Tibial artery (tissue), 4 donors: ENCODE measurements around the gene SYNPO.

Experiments
- DNase-seq, 2 donors: peaks; one replicate each; pipeline ENCODE4 v3.0.0-alpha.2; 2019
- H3K27ac ChIP-seq, 2 donors: fragments of 200-600 bp; sonication (generic) in 1 of 2; 1 replicate in 1 of 2; 2 replicates in 1 of 2; pipeline ENCODE4 v1.5.1; 2018 to 2019; ENCODE audit warnings: mild to moderate bottlenecking in 1 of 2
- H3K27me3 ChIP-seq, 2 donors: fragments of 200-600 bp; sonication (generic) in 1 of 2; one replicate each; pipeline versions ENCODE4 v1.5.1 to v1.6.0; 2016 to 2019
- H3K36me3 ChIP-seq, 3 donors: fragments of 200-600 bp; sonication (generic) in 2 of 3; one replicate each; pipeline ENCODE4 v1.5.1; 2016 to 2019; ENCODE audit warnings: mild to moderate bottlenecking in 2 of 3
- H3K4me1 ChIP-seq, 4 donors: fragments of 200-600 bp; sonication (generic) in 2 of 4; 1 replicate in 3 of 4; 2 replicates in 1 of 4; pipeline ENCODE4 v1.5.1; 2016 to 2019
- H3K4me3 ChIP-seq, 2 donors: fragments of 200-600 bp; sonication (generic) in 1 of 2; 1 replicate in 1 of 2; 2 replicates in 1 of 2; pipeline ENCODE4 v1.5.1; 2018 to 2019; ENCODE audit warnings: mild to moderate bottlenecking in 2 of 2
- H3K9me3 ChIP-seq, 3 donors: fragments of 200-600 bp; sonication (generic) in 1 of 3; one replicate each; pipeline ENCODE4 v1.5.1; 2016 to 2019
- intact Hi-C: fragments of 100-400 bp; cut with DNase I; formaldehyde crosslinking; loops from one replicate; pipeline ENCODE4 v1.15.0; 2023; ENCODE audit warnings: low total_unique reads
- TF ChIP-seq, protein P1 (sequence below), 2 experiments: fragments of 200-600 bp in 1 of 2; fragments of 450-650 bp in 1 of 2; IDR thresholded peaks; one replicate each; pipeline ENCODE4 v1.5.1; 2017 to 2019; ENCODE audit warnings: antibody characterized with exemption in 2 of 2, mild to moderate bottlenecking in 1 of 2, moderate library complexity in 1 of 2

Gene SYNPO

DNA sequence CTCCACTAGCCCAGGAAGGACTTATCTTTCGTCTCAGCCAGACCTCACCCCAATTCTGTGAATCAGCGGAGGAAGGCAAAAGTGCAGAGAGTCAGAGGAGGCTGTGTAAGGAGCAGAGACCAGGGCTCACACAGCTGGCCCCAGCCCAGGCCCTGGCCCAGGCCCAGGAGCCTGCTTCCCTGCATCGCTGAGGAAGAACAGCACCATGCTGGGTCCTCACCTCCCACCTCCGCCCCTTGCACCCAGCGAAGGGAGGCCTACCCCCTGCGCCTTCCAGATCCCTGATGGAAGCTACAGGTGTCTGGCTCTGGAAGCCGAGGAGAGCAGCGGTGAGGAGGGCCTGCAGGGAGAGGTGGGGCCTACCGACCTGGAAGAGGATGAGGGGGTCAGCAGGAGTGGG is 22.3 kb upstream of the SYNPO start:
- H3K9me3 ChIP-seq = no peaks in the 10 kb centered on the region
- H3K4me3 ChIP-seq = no peak overlapping the region
- no peaks in the 10 kb centered on the region for H3K36me3 ChIP-seq
- no peaks in the 10 kb centered on the region for H3K27me3 ChIP-seq
- H3K4me1 ChIP-seq = peaks cover 0 to 70% (median 59%) of the 10 kb centered on the region in 4 donors
- H3K27ac ChIP-seq = peak overlapping the region; percentile 79 to 100
- TF ChIP-seq, protein P1, sequence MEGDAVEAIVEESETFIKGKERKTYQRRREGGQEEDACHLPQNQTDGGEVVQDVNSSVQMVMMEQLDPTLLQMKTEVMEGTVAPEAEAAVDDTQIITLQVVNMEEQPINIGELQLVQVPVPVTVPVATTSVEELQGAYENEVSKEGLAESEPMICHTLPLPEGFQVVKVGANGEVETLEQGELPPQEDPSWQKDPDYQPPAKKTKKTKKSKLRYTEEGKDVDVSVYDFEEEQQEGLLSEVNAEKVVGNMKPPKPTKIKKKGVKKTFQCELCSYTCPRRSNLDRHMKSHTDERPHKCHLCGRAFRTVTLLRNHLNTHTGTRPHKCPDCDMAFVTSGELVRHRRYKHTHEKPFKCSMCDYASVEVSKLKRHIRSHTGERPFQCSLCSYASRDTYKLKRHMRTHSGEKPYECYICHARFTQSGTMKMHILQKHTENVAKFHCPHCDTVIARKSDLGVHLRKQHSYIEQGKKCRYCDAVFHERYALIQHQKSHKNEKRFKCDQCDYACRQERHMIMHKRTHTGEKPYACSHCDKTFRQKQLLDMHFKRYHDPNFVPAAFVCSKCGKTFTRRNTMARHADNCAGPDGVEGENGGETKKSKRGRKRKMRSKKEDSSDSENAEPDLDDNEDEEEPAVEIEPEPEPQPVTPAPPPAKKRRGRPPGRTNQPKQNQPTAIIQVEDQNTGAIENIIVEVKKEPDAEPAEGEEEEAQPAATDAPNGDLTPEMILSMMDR (IDR thresholded peaks at IDR 0.05) = no peak
- intact Hi-C loops = no loop called here
- no peak for DNase-seq

DNA sequence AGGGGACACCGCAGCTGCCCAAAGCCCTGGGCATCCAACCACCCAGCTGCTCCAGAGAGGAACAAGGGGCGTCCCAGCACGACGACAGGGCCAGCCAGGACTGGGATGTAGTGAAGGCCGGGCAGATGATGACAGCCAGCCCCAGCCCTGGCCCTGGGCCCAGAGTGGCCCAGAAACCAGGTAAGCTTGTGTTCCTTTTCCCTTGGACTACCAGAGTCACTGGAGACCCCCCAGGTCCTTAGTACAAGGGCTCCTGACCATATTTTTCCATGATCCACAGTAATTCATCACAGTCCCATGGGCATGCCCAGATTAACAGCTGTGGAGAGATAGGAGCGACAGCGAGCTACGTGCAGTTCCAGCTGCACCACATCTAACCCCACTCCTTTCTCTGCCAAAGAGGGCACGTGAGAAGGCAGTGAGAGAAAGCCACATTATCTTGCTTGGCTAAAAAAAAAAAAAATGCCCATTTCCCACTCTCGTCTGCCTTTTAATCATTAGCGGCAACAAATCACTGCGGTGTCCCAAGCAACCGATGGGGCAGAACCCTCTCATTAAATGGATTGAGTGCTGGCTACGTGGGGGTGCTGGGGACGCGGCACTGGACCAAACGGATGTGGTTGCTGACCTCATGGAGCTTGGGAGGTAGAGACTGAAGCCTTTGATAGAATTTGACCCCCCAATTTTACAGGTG is 21.7 kb upstream of the SYNPO start:
- TF ChIP-seq, protein P1 (IDR thresholded peaks at IDR 0.05) = no peak
- no peaks in the 10 kb centered on the region for H3K9me3 ChIP-seq
- DNase-seq = peak; percentile 45 to 80
- intact Hi-C loops = no loop called here
- no peaks in the 10 kb centered on the region for H3K27me3 ChIP-seq
- H3K27ac ChIP-seq = peak overlapping the region; percentile 79 to 100
- no peaks in the 10 kb centered on the region for H3K36me3 ChIP-seq
- no peak overlapping the region for H3K4me3 ChIP-seq
- H3K4me1 ChIP-seq = peaks cover 0 to 70% (median 56%) of the 10 kb centered on the region in 4 donors

DNA sequence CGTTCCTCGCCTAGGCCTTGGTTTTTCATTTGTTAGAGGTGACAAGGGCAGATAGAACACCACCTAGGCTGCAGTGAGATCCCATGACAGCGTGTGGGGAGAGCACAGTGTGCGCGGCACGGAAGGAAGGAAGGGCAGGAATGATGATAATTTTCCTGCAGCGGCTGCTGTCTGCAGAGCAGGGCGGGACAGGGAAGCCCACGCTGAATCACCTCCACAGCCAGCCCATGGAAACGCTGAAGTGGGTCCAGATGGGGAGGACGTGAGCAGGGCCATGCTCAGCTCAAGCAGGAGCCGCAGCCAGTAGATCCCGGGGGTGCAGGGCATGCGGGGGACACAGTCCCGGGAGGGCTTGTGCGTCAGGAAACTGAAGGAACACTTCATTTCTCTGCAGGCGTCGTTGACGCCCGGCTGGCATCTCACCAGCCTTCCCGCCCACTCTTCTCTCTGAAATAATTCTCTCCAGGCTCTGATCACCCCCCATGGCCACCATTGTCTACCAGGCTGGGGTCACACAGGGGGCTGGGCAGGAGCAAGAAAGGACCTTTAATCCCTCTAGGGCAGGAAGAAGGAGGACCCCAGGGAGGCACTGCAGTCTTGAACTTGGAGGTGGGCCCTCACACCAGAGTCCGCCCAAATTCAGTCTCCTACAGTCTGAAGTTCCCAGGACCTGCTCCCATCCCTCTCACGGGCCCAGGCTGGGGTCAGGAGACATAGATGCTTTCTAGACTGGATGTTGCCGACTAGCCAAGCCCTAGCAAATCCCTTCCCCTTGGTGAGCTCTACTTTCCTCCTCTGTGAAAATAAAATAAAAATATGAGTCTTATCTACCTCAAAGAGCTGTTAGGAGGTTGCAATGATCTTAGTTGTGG is 20.9 kb upstream of the SYNPO start:
- Histone ChIP-seq H3K9me3 (no peaks in the 10 kb centered on the region), H3K4me1 (peaks cover 0 to 68% (median 55%) of the 10 kb centered on the region in 4 donors), H3K36me3 (no peaks in the 10 kb centered on the region), H3K27me3 (no peaks in the 10 kb centered on the region), H3K4me3 (no peak overlapping the region), H3K27ac (peak overlapping the region; percentile 79 to 100)
- intact Hi-C loops = no loop called here
- TF ChIP-seq, protein P1 (IDR thresholded peaks at IDR 0.05) = no peak
- DNase-seq = peak; percentile 72 to 92

DNA sequence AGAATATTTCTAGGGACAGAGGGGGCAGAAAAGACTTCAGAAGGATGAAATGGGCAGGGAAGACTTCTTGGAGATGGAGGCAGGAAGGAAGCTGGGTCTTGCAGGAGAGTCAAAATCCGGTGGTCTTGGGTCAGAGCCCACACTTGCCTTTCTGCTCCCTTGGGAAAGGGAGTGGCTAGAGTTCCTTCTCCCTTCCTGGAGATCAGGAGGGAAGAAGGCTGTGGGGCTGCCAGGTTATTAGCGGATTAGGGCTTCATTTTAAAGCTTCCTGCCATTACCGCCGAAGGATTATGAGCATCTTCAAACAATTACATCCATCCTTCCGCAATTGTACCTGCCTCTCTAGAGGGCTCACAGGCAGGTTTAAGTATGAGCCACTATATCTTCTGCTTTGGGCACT is 19.2 kb upstream of the SYNPO start:
- Histone ChIP-seq H3K4me3 (no peak overlapping the region), H3K36me3 (no peaks in the 10 kb centered on the region), H3K27me3 (no peaks in the 10 kb centered on the region), H3K4me1 (peaks cover 0 to 59% (median 43%) of the 10 kb centered on the region in 4 donors), H3K9me3 (no peaks in the 10 kb centered on the region), H3K27ac (peak overlapping the region; percentile 99 to 100)
- intact Hi-C loops = no loop called here
- DNase-seq = no peak
- TF ChIP-seq, protein P1 (IDR thresholded peaks at IDR 0.05) = no peak

DNA sequence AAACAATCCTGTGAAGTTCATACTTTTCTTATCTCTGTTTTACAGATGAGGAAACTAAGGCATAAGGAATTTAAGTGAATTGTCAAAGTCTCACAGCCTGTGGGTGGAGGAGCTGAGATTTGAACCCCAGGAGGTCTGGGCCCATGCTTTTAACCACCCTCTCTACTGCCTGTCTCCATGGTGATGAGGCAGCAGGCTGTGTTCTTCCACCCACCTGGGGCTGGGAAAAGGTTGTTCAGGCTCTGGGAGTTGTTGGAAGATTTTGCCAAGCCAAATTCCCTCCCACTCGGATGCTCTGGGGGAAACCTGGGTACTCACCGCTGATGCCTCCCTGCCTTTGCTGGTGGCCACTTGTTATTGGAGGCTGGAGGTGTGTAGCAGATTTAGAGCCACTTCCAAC is 18.3 kb upstream of the SYNPO start:
- Histone ChIP-seq H3K27ac (peak overlapping the region; percentile 99 to 100), H3K9me3 (no peaks in the 10 kb centered on the region), H3K36me3 (no peaks in the 10 kb centered on the region), H3K27me3 (no peaks in the 10 kb centered on the region), H3K4me3 (no peak overlapping the region), H3K4me1 (peaks cover 0 to 59% (median 45%) of the 10 kb centered on the region in 4 donors)
- no peak for DNase-seq
- intact Hi-C loops = no loop called here
- TF ChIP-seq, protein P1 (IDR thresholded peaks at IDR 0.05) = no peak
